Neural cell (in vitro differentiated cells): ENCODE data around the gene CREBBP. TPM values are rescaled to one million over a fixed set of nuclear protein-coding genes. Genes with fewer than 3 reads are reported as not detected.

Experiments
- H2AFZ ChIP-seq: fragments of 200-600, 300-800 bp; sonication (generic), shearing (Covaris generic); 2 replicates; pipeline ENCODE4 v1.6.0; 2014; ENCODE audit warnings: low read depth, mild to moderate bottlenecking, antibody characterized with exemption, low read length, moderate library complexity
- H3F3A ChIP-seq: fragments of 200-600 bp; shearing (Covaris generic); 2 replicates; pipeline ENCODE4 v1.6.1; 2016; ENCODE audit warnings: mild to moderate bottlenecking, moderate library complexity, mixed read lengths, antibody characterized with exemption, low read length; ENCODE audit not compliant: insufficient read depth, poor library complexity, severe bottlenecking
- H3K27ac ChIP-seq: fragments of 200-600, 300-800 bp; sonication (generic), shearing (Covaris generic); 2 replicates; pipeline ENCODE4 v1.5.1; 2014; ENCODE audit warnings: mild to moderate bottlenecking, low read length, moderate library complexity
- H3K27me3 ChIP-seq: fragments of 300-800, 200-600 bp; sonication (generic), shearing (Covaris generic); 2 replicates; pipeline ENCODE4 v1.6.0; 2014; ENCODE audit warnings: mild to moderate bottlenecking, low read depth, low read length, moderate library complexity; ENCODE audit not compliant: insufficient read depth
- H3K36me3 ChIP-seq: fragments of 300-800, 200-600 bp; sonication (generic), shearing (Covaris generic); 2 replicates; pipeline ENCODE4 v1.5.1; 2014; ENCODE audit warnings: mild to moderate bottlenecking, antibody characterized with exemption, low read length, moderate library complexity; ENCODE audit not compliant: insufficient read depth
- H3K4me2 ChIP-seq: fragments of 300-800, 200-600 bp; sonication (generic), shearing (Covaris generic); 2 replicates; pipeline ENCODE4 v1.6.0; 2014; ENCODE audit warnings: mild to moderate bottlenecking, low read length
- H3K4me3 ChIP-seq: fragments of 300-800, 200-600 bp; sonication (generic), shearing (Covaris generic); 2 replicates; pipeline ENCODE4 v1.5.1; 2014; ENCODE audit warnings: mild to moderate bottlenecking, low read length, moderate library complexity
- H3K79me2 ChIP-seq: fragments of 200-600 bp; shearing (Covaris generic); replicated peaks from 2 replicates; pipeline ENCODE4 v1.6.0; 2014; ENCODE audit warnings: mild to moderate bottlenecking, low read length, moderate library complexity; ENCODE audit not compliant: insufficient read depth
- H3K9ac ChIP-seq: fragments of 300-800, 200-600 bp; sonication (generic), shearing (Covaris generic); 2 replicates; pipeline ENCODE4 v1.6.1; 2016; ENCODE audit warnings: mild to moderate bottlenecking, low read length, mixed read lengths
- H3K9me2 ChIP-seq: fragments of 200-600 bp; shearing (Covaris generic); 2 replicates; pipeline ENCODE4 v1.6.1; 2016; ENCODE audit warnings: mild to moderate bottlenecking, low read length, mixed read lengths; ENCODE audit not compliant: insufficient read depth
- H3K9me3 ChIP-seq: fragments of 200-600, 300-800 bp; sonication (generic), shearing (Covaris generic); 2 replicates; pipeline ENCODE4 v1.6.1; 2016; ENCODE audit warnings: mild to moderate bottlenecking, mixed run types, low read length, moderate library complexity, mixed read lengths
- H4K20me1 ChIP-seq: fragments of 200-600 bp; shearing (Covaris generic); 2 replicates; pipeline ENCODE4 v1.6.1; 2016; ENCODE audit warnings: mild to moderate bottlenecking, mixed run types; ENCODE audit not compliant: insufficient read depth
- CTCF ChIP-seq: fragments of 450-650 bp; IDR thresholded peaks from 2 replicates; pipeline ENCODE4 v1.5.1; 2014; ENCODE audit warnings: antibody characterized with exemption, mild to moderate bottlenecking, moderate library complexity; ENCODE audit not compliant: poor library complexity, severe bottlenecking
- EP300 ChIP-seq: fragments of 450-650 bp; conservative IDR thresholded peaks from 2 replicates; pipeline ENCODE4 v1.6.1; 2014; ENCODE audit warnings: antibody characterized with exemption, mild to moderate bottlenecking, moderate library complexity; ENCODE audit not compliant: poor library complexity, severe bottlenecking
- EZH2 ChIP-seq: fragments of 200-600, 300-800 bp; shearing (Covaris generic), sonication (generic); IDR thresholded peaks from 2 replicates; pipeline ENCODE4 v1.6.1; 2014; ENCODE audit warnings: antibody characterized with exemption, low read length, borderline replicate concordance, mild to moderate bottlenecking; ENCODE audit not compliant: insufficient read depth, poor library complexity, severe bottlenecking
- MXI1 ChIP-seq: fragments of 450-650 bp; conservative IDR thresholded peaks from 2 replicates; pipeline ENCODE4 v1.6.1; 2014; ENCODE audit warnings: antibody characterized with exemption, mild to moderate bottlenecking; ENCODE audit not compliant: poor library complexity, severe bottlenecking
- POLR2AphosphoS5 ChIP-seq: IDR thresholded peaks from 2 replicates; pipeline ENCODE4 v1.6.1; 2012
- RAD21 ChIP-seq: fragments of 450-650 bp; conservative IDR thresholded peaks from 2 replicates; pipeline ENCODE4 v1.6.1; 2014; ENCODE audit warnings: antibody characterized with exemption, mild to moderate bottlenecking, moderate library complexity
- REST ChIP-seq: IDR thresholded peaks from 2 replicates; pipeline ENCODE4 v1.6.1; 2012; ENCODE audit warnings: borderline replicate concordance
- SMC3 ChIP-seq: fragments of 450-650 bp; conservative IDR thresholded peaks from 2 replicates; pipeline ENCODE4 v1.6.1; 2014; ENCODE audit warnings: antibody characterized with exemption, mild to moderate bottlenecking, moderate library complexity; ENCODE audit not compliant: poor library complexity
- TAF1 ChIP-seq: IDR thresholded peaks from 2 replicates; pipeline ENCODE4 v1.6.1; 2012; ENCODE audit warnings: low read depth
- polyA plus RNA-seq: library from polyadenylated mRNA; depleted of rRNA; stranded (reverse); fragments of >200 nt; gene quantifications from 2 replicates; pipeline ENCODE4 v1.2.3, GENCODE V29; 2014

CREBBP gene
- polyA plus RNA-seq, 1 donor from 2014 or later = 3.3 TPM

- Histone ChIP-seq H4K20me1 (peaks cover 9% of the 10 kb centered on the region), H3K27me3 (no peaks in the 10 kb centered on the region), H3K4me2 (no peak overlapping the region), H3K9me3 (no peaks in the 10 kb centered on the region), H3K36me3 (no peaks in the 10 kb centered on the region), H3K4me3 (no peak overlapping the region), H3K27ac (no peak overlapping the region), H2AFZ (no peak overlapping the region), H3F3A (no peaks in the 10 kb centered on the region), H3K79me2 (peaks cover 93% of the 10 kb centered on the region), H3K9ac (no peak overlapping the region), H3K9me2 (no peaks in the 10 kb centered on the region)
- TF ChIP-seq TAF1 (no peak), EZH2 (no peak), SMC3 (no peak), POLR2AphosphoS5 (no peak), REST (no peak), CTCF (no peak), EP300 (no peak), RAD21 (no peak), MXI1 (no peak)
Measured at GRCh38 chr16:3822366-3823045, 58.0 kb downstream of the CREBBP start.

GRCh38 chr16:3821184-3821583 is 59.3 kb downstream of the CREBBP start:
- H3K27me3 ChIP-seq = no peaks in the 10 kb centered on the region
- H3K36me3 ChIP-seq = no peaks in the 10 kb centered on the region
- no peak overlapping the region for H3K4me2 ChIP-seq
- H3K27ac ChIP-seq = no peak overlapping the region
- H2AFZ ChIP-seq = no peak overlapping the region
- H3K4me3 ChIP-seq = no peak overlapping the region
- peaks cover 18% of the 10 kb centered on the region for H4K20me1 ChIP-seq
- H3F3A ChIP-seq = no peaks in the 10 kb centered on the region
- H3K9me3 ChIP-seq = no peaks in the 10 kb centered on the region
- H3K9ac ChIP-seq = no peak overlapping the region
- TF ChIP-seq REST (no peak), TAF1 (no peak), RAD21 (no peak), EZH2 (no peak), MXI1 (no peak), EP300 (no peak), SMC3 (no peak), POLR2AphosphoS5 (no peak), CTCF (no peak)
- H3K9me2 ChIP-seq = no peaks in the 10 kb centered on the region
- peaks cover 95% of the 10 kb centered on the region for H3K79me2 ChIP-seq
